ENCODE results near the gene COG6. TPM values are rescaled to one million over a fixed set of nuclear protein-coding genes. Genes with fewer than 3 reads are reported as not detected.

The COG6 gene
- total RNA-seq (10 to 100 TPM; 13.8 to 16.0 TPM), total RNA-seq (8.1 to 55.8 (median 32.5) reads per million in 172 experiments)
- 15.0 TPM for polyA plus RNA-seq (2013, experiment 1 of 2)
- polyA plus RNA-seq (2013, experiment 2 of 2), result 12.8 TPM

- intact Hi-C loops (cut with DNase I, micrococcal nuclease), result loop anchor here in 1 of 2 experiments (5.0 kb wide), 1 partner anchor 618 kb away; the partner anchor contains the start of genes NHLRC3 and PROSER1
- peak within 1 kb of the TSS; percentile 30 to 48 for H3K27ac ChIP-seq (ENCODE audit: low read depth in 1 of 2, low read length in 2 of 2)
- Mint-ChIP-seq H3K27ac (peak within 1 kb of the TSS; percentile 89), H3K9me3 (peaks cover 2% of the 10 kb centered on the region), H3K36me3 (ENCODE audit: low read depth) (peaks cover 27% of the 10 kb centered on the region), H3K4me1 (ENCODE audit: low read depth) (peaks cover 39% of the 10 kb centered on the region), H3K27me3 (no peaks in the 10 kb centered on the region), H3K4me3 (peak within 1 kb of the TSS; percentile 99)
- H3K4me3 ChIP-seq (ENCODE audit: low read length), result peak within 1 kb of the TSS; percentile 90
- DNase-seq, result peak; percentile 86 to 98 (median 94)
- no peaks in the 10 kb centered on the region for H3K27me3 ChIP-seq (ENCODE audit: control insufficient read depth in 1 of 2, insufficient read depth in 2 of 2, low read length in 2 of 2)
- H3K36me3 ChIP-seq (ENCODE audit: insufficient read depth, low read length), result peaks cover 7% of the 10 kb centered on the region
- no peaks in the 10 kb centered on the region for H3K9me3 ChIP-seq (ENCODE audit: control insufficient read depth in 1 of 2, insufficient read depth in 1 of 2, low read length in 2 of 2)
- CTCF ChIA-PET, result interaction anchor here (1.0 kb wide), 1 partner anchor 40 kb away, joined by 4 read pairs; no protein-coding TSS in a partner anchor
- ATAC-seq (ENCODE audit: poor library complexity), result peak; percentile 90
- POLR2A ChIA-PET, result interaction anchor here (1.3 kb wide), 1 partner anchor 14 kb away, joined by 4 read pairs; no protein-coding TSS in a partner anchor
- peaks cover 8% of the 10 kb centered on the region for H3K4me1 ChIP-seq (ENCODE audit: insufficient read depth, low read length)
- peak; percentile 15 for TF ChIP-seq CTCF (IDR thresholded peaks at IDR 0.05)
Observed at GRCh38 chr13:39655569-39656324, at the start of gene COG6. Gene COG6 (plus strand): TSS chr13:39655662. CDS start chr13:39655727, 65 bp downstream.

GRCh38 chr13:39605677-39606320 is 49.7 kb upstream of the COG6 start:
- no peak for ATAC-seq (ENCODE audit: poor library complexity)
- peaks cover 16% of the 10 kb centered on the region for H3K4me1 ChIP-seq (ENCODE audit: insufficient read depth, low read length)
- ChIA-PET CTCF (interaction anchor here (2.4 kb wide), 1 partner anchor 10 kb away, joined by 8 read pairs; no protein-coding TSS in a partner anchor), POLR2A (interaction anchor here (0.6 kb wide), 1 partner anchor 43 kb away, joined by 3 read pairs; no protein-coding TSS in a partner anchor)
- no peak overlapping the region for H3K27ac ChIP-seq (ENCODE audit: low read depth in 1 of 2, low read length in 2 of 2)
- H3K4me3 ChIP-seq (ENCODE audit: low read length), result no peak overlapping the region
- H3K9me3 ChIP-seq (ENCODE audit: control insufficient read depth in 1 of 2, insufficient read depth in 1 of 2, low read length in 2 of 2), result no peaks in the 10 kb centered on the region
- no peaks in the 10 kb centered on the region for H3K9me3 Mint-ChIP-seq
- H3K36me3 Mint-ChIP-seq (ENCODE audit: low read depth), result no peaks in the 10 kb centered on the region
- no peak for TF ChIP-seq CTCF (IDR thresholded peaks at IDR 0.05)
- intact Hi-C loops (cut with DNase I, micrococcal nuclease), result no loop called here
- peaks cover 67% of the 10 kb centered on the region for H3K27me3 Mint-ChIP-seq
- peaks cover 14% of the 10 kb centered on the region for H3K4me1 Mint-ChIP-seq (ENCODE audit: low read depth)
- H3K27ac Mint-ChIP-seq, result no peak overlapping the region
- H3K4me3 Mint-ChIP-seq, result no peak overlapping the region
- DNase-seq, result no peak
- H3K27me3 ChIP-seq (ENCODE audit: control insufficient read depth in 1 of 2, insufficient read depth in 2 of 2, low read length in 2 of 2), result peaks cover 15 to 30% of the 10 kb centered on the region in 2 experiments
- no peaks in the 10 kb centered on the region for H3K36me3 ChIP-seq (ENCODE audit: insufficient read depth, low read length)

GRCh38 chr13:39607876-39608275 is 47.6 kb upstream of the COG6 start:
- Mint-ChIP-seq H3K27me3 (peaks cover 56% of the 10 kb centered on the region), H3K27ac (no peak overlapping the region), H3K4me1 (ENCODE audit: low read depth) (peaks cover 7% of the 10 kb centered on the region), H3K4me3 (no peak overlapping the region), H3K36me3 (ENCODE audit: low read depth) (no peaks in the 10 kb centered on the region), H3K9me3 (no peaks in the 10 kb centered on the region)
- H3K9me3 ChIP-seq (ENCODE audit: control insufficient read depth in 1 of 2, insufficient read depth in 1 of 2, low read length in 2 of 2), result no peaks in the 10 kb centered on the region
- POLR2A ChIA-PET, result no interaction called here
- no peaks in the 10 kb centered on the region for H3K36me3 ChIP-seq (ENCODE audit: insufficient read depth, low read length)
- CTCF ChIA-PET, result no interaction called here
- peaks cover 5 to 9% of the 10 kb centered on the region in 2 experiments for H3K27me3 ChIP-seq (ENCODE audit: control insufficient read depth in 1 of 2, insufficient read depth in 2 of 2, low read length in 2 of 2)
- intact Hi-C loops (cut with DNase I, micrococcal nuclease), result no loop called here
- peaks cover 7% of the 10 kb centered on the region for H3K4me1 ChIP-seq (ENCODE audit: insufficient read depth, low read length)
- no peak overlapping the region for H3K4me3 ChIP-seq (ENCODE audit: low read length)
- ATAC-seq (ENCODE audit: poor library complexity) (no peak), DNase-seq (no peak)
- H3K27ac ChIP-seq (ENCODE audit: low read depth in 1 of 2, low read length in 2 of 2), result no peak overlapping the region
- no peak for TF ChIP-seq CTCF (IDR thresholded peaks at IDR 0.05)
